Prostate gland (tissue), 2 donors: Measurements from ENCODE around the gene TXLNG. TPM values are rescaled to one million over a fixed set of nuclear protein-coding genes. Genes with fewer than 3 reads are reported as not detected.

Source experiments
- DNase-seq: peaks from one replicate; pipeline ENCODE4 v3.0.0-alpha.2; 2019; ENCODE audit warnings: low spot score
- H3K27ac ChIP-seq, 2 donors: fragments of 200-600 bp; sonication (generic); 2 replicates each; pipeline ENCODE4 v1.5.1; 2017 to 2019
- H3K27me3 ChIP-seq: fragments of 200-600 bp; sonication (generic); replicated peaks from 2 replicates; pipeline ENCODE4 v1.5.1; 2019; ENCODE audit not compliant: insufficient read depth
- H3K36me3 ChIP-seq, 2 donors: fragments of 200-600 bp; sonication (generic); 1 replicate in 1 of 2; 2 replicates in 1 of 2; pipeline versions ENCODE4 v1.5.1 to v1.8.1; 2017 to 2019
- H3K4me1 ChIP-seq: fragments of 200-600 bp; sonication (generic); replicated peaks from 2 replicates; pipeline ENCODE4 v1.5.1; 2019
- H3K4me3 ChIP-seq, 2 donors: fragments of 200-600 bp; sonication (generic); 2 replicates each; pipeline ENCODE4 v1.5.1; 2017 to 2019
- H3K9me3 ChIP-seq: fragments of 200-600 bp; sonication (generic); 2 replicates; pipeline ENCODE4 v1.5.1; 2017
- POLR2A ChIP-seq: fragments of 450-650 bp; IDR thresholded peaks from one replicate; pipeline ENCODE4 v1.6.1; 2016; ENCODE audit warnings: antibody characterized with exemption, mild to moderate bottlenecking
- POLR2AphosphoS5 ChIP-seq: sonication (generic); formaldehyde crosslinking; IDR thresholded peaks from one replicate; pipeline ENCODE4 v1.6.1; 2017; ENCODE audit warnings: antibody characterized with exemption
- WGBS: methylation state at CpG from one replicate; pipeline ENCODE4 v1.1.5; 2018; 5-methylcytosine and 5-hydroxymethylcytosine counted together
- intact Hi-C: fragments of 100-400 bp; cut with DNase I; formaldehyde crosslinking; loops from one replicate; pipeline ENCODE4 v1.14.2; 2022
- total RNA-seq, 2 donors: library from RNA; depleted of rRNA; stranded (reverse); fragments of >200 nt; gene quantifications; one replicate each; pipeline ENCODE4 v1.1.0, GENCODE V29; 2016
- TF ChIP-seq, protein P1 (sequence below), 4 experiments: fragments of 200-600 bp in 2 of 4; fragments of 450-650 bp in 2 of 4; sonication (generic) in 2 of 4; IDR thresholded peaks; 1 replicate in 3 of 4; 2 replicates in 1 of 4; pipeline ENCODE4 v1.5.1; 2016 to 2019; ENCODE audit warnings: antibody characterized with exemption in 4 of 4, mild to moderate bottlenecking in 2 of 4, moderate library complexity in 2 of 4

Gene TXLNG
- total RNA-seq, 2 donors from 2014 or later = 8.6 to 12.8 TPM

DNA sequence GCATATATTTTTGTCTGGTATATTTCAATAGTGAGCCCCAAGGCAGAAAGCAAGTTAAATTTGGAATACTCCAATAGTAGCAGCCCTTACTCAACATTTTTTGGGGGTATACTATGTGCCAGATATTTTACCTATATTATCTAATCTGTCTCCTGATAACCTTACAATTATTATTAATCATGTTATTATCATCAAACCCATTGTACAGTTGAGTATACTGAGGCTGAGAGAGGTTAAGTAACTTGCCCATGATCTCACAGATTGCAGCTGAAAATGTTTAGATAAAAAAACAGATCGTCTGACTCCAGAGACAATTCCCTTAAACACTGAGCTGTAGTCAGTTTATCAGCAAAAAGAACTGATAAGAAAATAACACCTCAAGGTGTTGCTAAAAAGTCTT lies 90.4 kb downstream of the TXLNG start:
- no peak for TF ChIP-seq POLR2AphosphoS5
- TF ChIP-seq POLR2A = no peak
- TF ChIP-seq, protein P1, sequence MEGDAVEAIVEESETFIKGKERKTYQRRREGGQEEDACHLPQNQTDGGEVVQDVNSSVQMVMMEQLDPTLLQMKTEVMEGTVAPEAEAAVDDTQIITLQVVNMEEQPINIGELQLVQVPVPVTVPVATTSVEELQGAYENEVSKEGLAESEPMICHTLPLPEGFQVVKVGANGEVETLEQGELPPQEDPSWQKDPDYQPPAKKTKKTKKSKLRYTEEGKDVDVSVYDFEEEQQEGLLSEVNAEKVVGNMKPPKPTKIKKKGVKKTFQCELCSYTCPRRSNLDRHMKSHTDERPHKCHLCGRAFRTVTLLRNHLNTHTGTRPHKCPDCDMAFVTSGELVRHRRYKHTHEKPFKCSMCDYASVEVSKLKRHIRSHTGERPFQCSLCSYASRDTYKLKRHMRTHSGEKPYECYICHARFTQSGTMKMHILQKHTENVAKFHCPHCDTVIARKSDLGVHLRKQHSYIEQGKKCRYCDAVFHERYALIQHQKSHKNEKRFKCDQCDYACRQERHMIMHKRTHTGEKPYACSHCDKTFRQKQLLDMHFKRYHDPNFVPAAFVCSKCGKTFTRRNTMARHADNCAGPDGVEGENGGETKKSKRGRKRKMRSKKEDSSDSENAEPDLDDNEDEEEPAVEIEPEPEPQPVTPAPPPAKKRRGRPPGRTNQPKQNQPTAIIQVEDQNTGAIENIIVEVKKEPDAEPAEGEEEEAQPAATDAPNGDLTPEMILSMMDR (IDR thresholded peaks at IDR 0.05) = no peak
- WGBS = 67% methylated on average over 1 of the region's 1 CpG
- no peak overlapping the region for H3K27ac ChIP-seq
- H3K4me3 ChIP-seq = no peak overlapping the region
- no peaks in the 10 kb centered on the region for H3K27me3 ChIP-seq
- DNase-seq = no peak
- no peaks in the 10 kb centered on the region for H3K4me1 ChIP-seq
- no peaks in the 10 kb centered on the region for H3K9me3 ChIP-seq
- intact Hi-C loops = no loop called here
- H3K36me3 ChIP-seq = no peaks in the 10 kb centered on the region

DNA sequence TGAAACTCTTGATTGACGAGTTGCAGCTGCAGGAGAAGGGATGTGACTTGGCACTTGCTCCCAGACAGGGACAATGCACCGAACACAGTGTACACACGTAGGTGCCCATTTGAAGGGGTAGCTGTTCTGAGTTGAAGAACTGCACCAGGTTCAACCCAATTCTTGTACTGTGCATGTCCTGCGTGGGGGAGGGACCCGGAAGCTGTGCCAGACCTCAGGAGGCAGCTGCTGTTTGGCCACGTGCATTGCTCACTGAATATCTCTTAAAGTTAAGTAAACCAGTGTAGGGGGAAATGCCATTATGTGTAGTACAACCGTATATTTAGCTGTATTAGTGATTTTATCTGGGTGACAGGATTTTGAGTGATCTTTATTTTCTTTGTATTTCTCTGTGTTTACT lies 95.9 kb downstream of the TXLNG start:
- H3K27ac ChIP-seq = peak overlapping the region; percentile 69 to 75
- TF ChIP-seq, protein P1 (IDR thresholded peaks at IDR 0.05) = no peak
- TF ChIP-seq POLR2A (no peak), POLR2AphosphoS5 (peak; percentile 7)
- H3K4me1 ChIP-seq = no peaks in the 10 kb centered on the region
- DNase-seq = peak; percentile 27
- no peaks in the 10 kb centered on the region for H3K27me3 ChIP-seq
- H3K9me3 ChIP-seq = no peaks in the 10 kb centered on the region
- no peaks in the 10 kb centered on the region for H3K36me3 ChIP-seq
- 0% methylated on average over 7 of the region's 7 CpGs for WGBS
- peak overlapping the region; percentile 25 to 36 for H3K4me3 ChIP-seq
- intact Hi-C loops = loop anchor here (5.0 kb wide), 2 partner anchors 45 to 810 kb away; no protein-coding TSS in a partner anchor

DNA sequence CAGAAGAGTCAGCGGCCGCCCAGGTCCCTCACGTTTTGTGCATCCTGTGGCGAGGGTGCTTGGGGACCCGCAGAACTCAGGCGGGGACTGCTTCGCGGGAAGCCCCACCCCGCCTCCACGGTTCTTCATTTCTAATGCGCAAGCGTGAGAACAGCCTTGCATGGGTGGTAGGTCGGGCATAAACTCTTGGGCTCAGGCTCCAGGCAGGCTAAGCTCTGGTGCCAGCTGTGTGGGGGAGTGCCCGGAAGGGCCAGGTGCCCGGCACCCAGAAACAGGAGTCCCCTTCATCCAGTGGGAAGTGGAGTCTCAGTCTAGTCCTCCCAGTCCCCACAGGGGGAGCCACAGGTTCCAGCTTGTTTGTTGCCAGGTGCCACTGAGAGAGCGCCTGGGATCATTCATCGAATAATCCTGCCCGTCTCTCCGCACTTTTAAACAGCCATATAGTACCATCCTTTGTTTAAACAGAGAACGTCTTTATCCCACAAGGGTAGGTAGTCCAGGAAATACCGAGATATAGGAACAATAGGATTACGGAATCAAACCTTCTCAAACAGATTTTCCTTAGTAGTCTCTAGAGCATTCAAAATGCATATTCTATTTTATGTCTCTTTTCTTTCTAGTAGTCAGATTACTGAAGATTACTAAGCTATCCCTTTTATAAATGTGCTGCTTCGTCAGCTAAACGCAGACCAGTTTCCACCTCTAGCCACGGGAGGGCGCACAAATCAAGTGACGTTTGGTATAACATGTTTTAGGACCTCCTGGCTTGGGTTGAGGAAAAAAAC lies 96.6 kb downstream of the TXLNG start:
- H3K4me1 ChIP-seq = no peaks in the 10 kb centered on the region
- TF ChIP-seq POLR2A = no peak
- TF ChIP-seq, protein P1 (IDR thresholded peaks at IDR 0.05) = peak; percentile 12 to 63 (median 50)
- TF ChIP-seq POLR2AphosphoS5 = peak; percentile 5
- peak overlapping the region; percentile 25 to 36 for H3K4me3 ChIP-seq
- no peaks in the 10 kb centered on the region for H3K36me3 ChIP-seq
- no peaks in the 10 kb centered on the region for H3K9me3 ChIP-seq
- peak overlapping the region; percentile 69 to 75 for H3K27ac ChIP-seq
- peak; percentile 36 for DNase-seq
- intact Hi-C loops = loop anchor here (5.0 kb wide), 2 partner anchors 46 to 809 kb away; no protein-coding TSS in a partner anchor
- WGBS = 0% methylated on average over 27 of the region's 27 CpGs
- no peaks in the 10 kb centered on the region for H3K27me3 ChIP-seq

DNA sequence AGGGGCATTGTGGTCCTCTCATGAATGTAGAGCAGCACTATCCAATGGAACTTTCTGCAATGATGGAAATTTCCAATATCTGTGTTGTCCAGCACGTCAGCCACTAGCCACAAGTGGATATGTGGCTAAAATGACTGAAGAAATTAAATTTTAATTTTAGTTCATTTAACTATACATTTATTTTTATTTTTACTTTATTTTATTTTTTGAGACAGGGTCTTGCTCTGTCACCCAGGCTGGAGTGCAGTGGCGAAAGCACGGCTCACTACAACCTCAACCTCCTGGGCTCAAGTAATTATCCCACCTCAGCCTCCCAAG lies 97.2 kb downstream of the TXLNG start:
- H3K4me3 ChIP-seq = no peak overlapping the region
- intact Hi-C loops = loop anchor here (5.0 kb wide), 2 partner anchors 46 to 809 kb away; no protein-coding TSS in a partner anchor
- no peaks in the 10 kb centered on the region for H3K9me3 ChIP-seq
- no peak overlapping the region for H3K27ac ChIP-seq
- WGBS = 75% methylated on average over 3 of the region's 3 CpGs
- TF ChIP-seq POLR2A = no peak
- no peak for TF ChIP-seq POLR2AphosphoS5
- TF ChIP-seq, protein P1 (IDR thresholded peaks at IDR 0.05) = no peak
- H3K4me1 ChIP-seq = no peaks in the 10 kb centered on the region
- no peaks in the 10 kb centered on the region for H3K36me3 ChIP-seq
- no peaks in the 10 kb centered on the region for H3K27me3 ChIP-seq
- no peak for DNase-seq

DNA sequence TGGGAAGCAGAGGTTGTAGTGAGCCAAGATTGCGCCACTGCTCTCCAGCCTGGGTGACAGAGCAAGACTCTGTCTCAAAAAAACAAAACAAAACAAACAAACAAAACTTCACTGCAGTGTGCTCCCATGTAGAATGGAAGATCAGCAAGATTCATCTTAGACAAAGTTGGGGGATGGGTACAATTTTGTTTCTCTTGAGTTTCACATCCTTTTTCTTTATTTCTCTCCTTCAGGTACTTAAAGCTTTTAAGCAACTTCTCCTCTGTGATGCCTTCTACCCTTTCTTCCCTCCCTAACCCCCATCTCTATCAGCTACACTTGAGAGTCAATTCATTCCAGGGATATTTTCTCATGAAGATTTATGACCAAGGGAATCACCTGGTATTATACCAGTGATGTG lies 99.4 kb downstream of the TXLNG start:
- 100% methylated on average over 1 of the region's 1 CpG for WGBS
- H3K4me1 ChIP-seq = no peaks in the 10 kb centered on the region

More for the DNA sequence above, 99.4 kb downstream of the TXLNG start:
- Histone ChIP-seq H3K4me3 (no peak overlapping the region), H3K9me3 (no peaks in the 10 kb centered on the region), H3K36me3 (no peaks in the 10 kb centered on the region), H3K27me3 (no peaks in the 10 kb centered on the region), H3K27ac (no peak overlapping the region)
- DNase-seq = no peak
- intact Hi-C loops = loop anchor here (5.0 kb wide), 1 partner anchor 157 kb away; no protein-coding TSS in a partner anchor
- TF ChIP-seq POLR2A (no peak), POLR2AphosphoS5 (no peak)
- TF ChIP-seq, protein P1 (IDR thresholded peaks at IDR 0.05) = no peak
